Measurements from ENCODE around the gene CCDC47.
A peak's percentile ranks its signal among the peaks of the same experiment; 100 is the strongest.

Gene CCDC47

GRCh38 chr17:63773272-63774140 is at the start of gene CCDC47:
TSS of gene CCDC47 (minus strand) at chr17:63773597. CDS start at chr17:63766175, 7,422 bp downstream.
- no peak for TF ChIP-seq CTCF (IDR thresholded peaks at IDR 0.05; ENCODE audit: insufficient read depth, low read depth, low read length, missing control alignments)
- peak; percentile 100 for DNase-seq (ENCODE audit: low read depth)
- peak within 1 kb of the TSS; percentile 91 for H3K4me3 ChIP-seq (ENCODE audit: low read length)

- TF ChIP-seq CTCF (IDR thresholded peaks at IDR 0.05; ENCODE audit: insufficient read depth, low read depth, low read length, missing control alignments): no peak
- no peak overlapping the region for H3K4me3 ChIP-seq (ENCODE audit: low read length)
- DNase-seq (ENCODE audit: low read depth): no peak
Observed at GRCh38 chr17:63822537-63822936, 49.1 kb upstream of the CCDC47 start.

GRCh38 chr17:63821804-63822203 is 48.4 kb upstream of the CCDC47 start:
- TF ChIP-seq CTCF (IDR thresholded peaks at IDR 0.05; ENCODE audit: insufficient read depth, low read depth, low read length, missing control alignments): no peak
- H3K4me3 ChIP-seq (ENCODE audit: low read length): no peak overlapping the region
- no peak for DNase-seq (ENCODE audit: low read depth)

- TF ChIP-seq CTCF (IDR thresholded peaks at IDR 0.05; ENCODE audit: insufficient read depth, low read depth, low read length, missing control alignments): no peak
- DNase-seq (ENCODE audit: low read depth): no peak
- H3K4me3 ChIP-seq (ENCODE audit: low read length): no peak overlapping the region
Observed at GRCh38 chr17:63820963-63821561, 47.7 kb upstream of the CCDC47 start.

GRCh38 chr17:63819585-63820537 is 46.5 kb upstream of the CCDC47 start:
- no peak for DNase-seq (ENCODE audit: low read depth)
- TF ChIP-seq CTCF (IDR thresholded peaks at IDR 0.05; ENCODE audit: insufficient read depth, low read depth, low read length, missing control alignments): no peak
- H3K4me3 ChIP-seq (ENCODE audit: low read length): no peak overlapping the region

- no peak for TF ChIP-seq CTCF (IDR thresholded peaks at IDR 0.05; ENCODE audit: insufficient read depth, low read depth, low read length, missing control alignments)
- H3K4me3 ChIP-seq (ENCODE audit: low read length): no peak overlapping the region
- DNase-seq (ENCODE audit: low read depth): no peak
Observed at GRCh38 chr17:63819131-63819530, 45.7 kb upstream of the CCDC47 start.

Data from epithelial cell of esophagus (primary cell).